Nephron (organoid): ENCODE data around the gene USP54.

Experiments
- H3K27ac Mint-ChIP-seq, 3 experiments: 2 replicates each; pipeline ENCODE4 v1.8.0; 2020; ENCODE audit warnings: mixed read lengths in 3 of 3, mild to moderate bottlenecking in 2 of 3, moderate library complexity in 1 of 3
- H3K27me3 Mint-ChIP-seq: 2 replicates; pipeline ENCODE4 v1.8.0; 2021; ENCODE audit warnings: low read depth, mild to moderate bottlenecking, moderate library complexity, mixed read lengths
- H3K36me3 Mint-ChIP-seq: 2 replicates; pipeline ENCODE4 v1.8.0; 2020; ENCODE audit warnings: low read depth, mixed read lengths
- H3K4me1 Mint-ChIP-seq: 2 replicates; pipeline ENCODE4 v1.8.0; 2020; ENCODE audit warnings: mixed read lengths
- H3K4me3 Mint-ChIP-seq, 3 experiments: 2 replicates each; pipeline ENCODE4 v1.8.0; 2020; ENCODE audit warnings: mild to moderate bottlenecking in 3 of 3, mixed read lengths in 3 of 3, moderate library complexity in 2 of 3
- H3K9me3 Mint-ChIP-seq: 2 replicates; pipeline ENCODE4 v1.8.0; 2020; ENCODE audit warnings: mixed read lengths
- TF ChIP-seq, protein P1 (sequence below), 3 experiments: fragments of 200-600 bp; sonication (generic); IDR thresholded peaks; one replicate each; pipeline ENCODE4 v1.5.0; 2021; ENCODE audit warnings: antibody characterized with exemption in 3 of 3; ENCODE audit not compliant: unreplicated experiment in 3 of 3

USP54 gene

DNA sequence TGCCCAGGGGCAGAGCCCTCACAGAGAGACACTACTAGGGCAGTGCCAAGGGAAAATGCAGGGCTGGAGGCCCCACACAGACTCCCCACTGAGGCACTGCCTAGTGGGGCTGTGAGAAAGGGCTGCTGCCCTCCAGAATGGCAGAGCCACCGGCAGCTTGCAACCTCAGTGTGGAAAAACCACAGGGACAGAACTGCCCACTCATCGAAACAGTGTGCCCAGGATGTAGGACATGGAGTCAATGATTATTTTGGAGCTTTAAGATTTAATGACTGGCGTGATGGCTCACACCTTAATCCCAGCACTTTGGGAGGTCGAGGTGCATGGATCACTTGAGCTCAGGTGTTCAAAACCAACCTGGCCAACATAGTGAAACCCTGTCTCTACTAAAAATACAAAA lies 130.2 kb downstream of the USP54 start:
- H3K27ac Mint-ChIP-seq, result no peak overlapping the region
- TF ChIP-seq, protein P1, sequence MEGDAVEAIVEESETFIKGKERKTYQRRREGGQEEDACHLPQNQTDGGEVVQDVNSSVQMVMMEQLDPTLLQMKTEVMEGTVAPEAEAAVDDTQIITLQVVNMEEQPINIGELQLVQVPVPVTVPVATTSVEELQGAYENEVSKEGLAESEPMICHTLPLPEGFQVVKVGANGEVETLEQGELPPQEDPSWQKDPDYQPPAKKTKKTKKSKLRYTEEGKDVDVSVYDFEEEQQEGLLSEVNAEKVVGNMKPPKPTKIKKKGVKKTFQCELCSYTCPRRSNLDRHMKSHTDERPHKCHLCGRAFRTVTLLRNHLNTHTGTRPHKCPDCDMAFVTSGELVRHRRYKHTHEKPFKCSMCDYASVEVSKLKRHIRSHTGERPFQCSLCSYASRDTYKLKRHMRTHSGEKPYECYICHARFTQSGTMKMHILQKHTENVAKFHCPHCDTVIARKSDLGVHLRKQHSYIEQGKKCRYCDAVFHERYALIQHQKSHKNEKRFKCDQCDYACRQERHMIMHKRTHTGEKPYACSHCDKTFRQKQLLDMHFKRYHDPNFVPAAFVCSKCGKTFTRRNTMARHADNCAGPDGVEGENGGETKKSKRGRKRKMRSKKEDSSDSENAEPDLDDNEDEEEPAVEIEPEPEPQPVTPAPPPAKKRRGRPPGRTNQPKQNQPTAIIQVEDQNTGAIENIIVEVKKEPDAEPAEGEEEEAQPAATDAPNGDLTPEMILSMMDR (IDR thresholded peaks at IDR 0.05; ENCODE audit: unreplicated experiment in 3 of 3), result no peak
- H3K27me3 Mint-ChIP-seq, result no peaks in the 10 kb centered on the region
- no peaks in the 10 kb centered on the region for H3K4me1 Mint-ChIP-seq
- no peaks in the 10 kb centered on the region for H3K9me3 Mint-ChIP-seq
- peaks cover 52% of the 10 kb centered on the region for H3K36me3 Mint-ChIP-seq
- H3K4me3 Mint-ChIP-seq, result no peak overlapping the region

DNA sequence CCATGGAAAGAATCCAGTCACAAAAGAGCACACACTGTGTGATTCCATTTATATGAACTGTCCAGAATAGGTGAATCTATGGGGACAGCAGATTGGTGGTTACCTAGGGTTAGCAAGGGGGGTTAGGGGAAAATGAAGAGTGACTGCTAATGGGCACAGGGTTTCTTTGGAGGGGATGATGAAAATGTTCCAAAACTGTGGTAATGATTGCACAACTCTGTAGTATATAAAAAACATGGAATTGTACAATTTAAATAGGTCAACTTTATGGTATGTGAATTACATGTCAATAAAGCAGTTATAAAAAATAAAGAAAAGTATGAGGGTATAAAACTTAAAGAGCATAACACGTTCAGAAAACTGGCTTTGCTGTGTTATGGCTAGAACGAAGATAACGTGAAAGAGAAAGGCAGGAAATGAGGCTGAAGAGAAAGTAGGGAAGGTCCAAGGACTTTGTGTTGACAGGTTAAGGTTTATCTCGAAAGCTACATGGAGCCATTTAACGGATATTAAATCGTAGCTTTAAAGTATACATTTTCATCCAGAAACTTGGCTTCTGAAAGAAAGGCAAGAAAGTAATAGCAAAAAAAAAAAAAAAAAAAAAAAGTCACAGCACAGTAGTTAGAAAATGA lies 131.3 kb downstream of the USP54 start:
- no peak overlapping the region for H3K4me3 Mint-ChIP-seq
- no peaks in the 10 kb centered on the region for H3K9me3 Mint-ChIP-seq
- no peaks in the 10 kb centered on the region for H3K4me1 Mint-ChIP-seq
- H3K27ac Mint-ChIP-seq, result no peak overlapping the region
- peaks cover 47% of the 10 kb centered on the region for H3K36me3 Mint-ChIP-seq
- TF ChIP-seq, protein P1 (IDR thresholded peaks at IDR 0.05; ENCODE audit: unreplicated experiment in 3 of 3), result no peak
- no peaks in the 10 kb centered on the region for H3K27me3 Mint-ChIP-seq

GRCh38 chr10:73456187-73456890 lies 134.8 kb downstream of the USP54 start:
- TF ChIP-seq, protein P1 (IDR thresholded peaks at IDR 0.05; ENCODE audit: unreplicated experiment in 3 of 3), result no peak
- Mint-ChIP-seq H3K27ac (no peak overlapping the region), H3K9me3 (no peaks in the 10 kb centered on the region), H3K4me3 (no peak overlapping the region), H3K36me3 (peaks cover 41% of the 10 kb centered on the region), H3K4me1 (no peaks in the 10 kb centered on the region), H3K27me3 (no peaks in the 10 kb centered on the region)

DNA sequence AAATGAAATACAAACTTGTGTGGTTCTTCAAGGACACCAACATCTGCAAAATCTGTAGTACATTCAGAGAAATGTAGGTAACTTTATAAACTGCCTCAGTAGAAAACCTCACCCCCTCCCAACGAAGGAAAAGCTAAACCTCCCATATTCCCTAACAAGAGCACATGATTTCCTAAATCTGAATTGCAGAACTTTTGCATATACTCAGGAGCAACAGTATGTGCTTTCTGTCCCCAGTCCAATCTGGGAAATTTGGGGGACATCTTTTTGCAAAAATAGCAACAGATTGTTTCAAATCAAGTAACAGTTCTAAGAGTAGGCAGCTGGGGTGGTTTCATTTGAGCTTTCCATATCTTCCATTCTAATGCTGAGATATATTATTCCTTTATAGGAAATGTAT lies 142.0 kb downstream of the USP54 start:
- Mint-ChIP-seq H3K27ac (no peak overlapping the region), H3K36me3 (peaks cover 37% of the 10 kb centered on the region), H3K4me1 (no peaks in the 10 kb centered on the region), H3K9me3 (no peaks in the 10 kb centered on the region), H3K27me3 (no peaks in the 10 kb centered on the region), H3K4me3 (no peak overlapping the region)
- TF ChIP-seq, protein P1 (IDR thresholded peaks at IDR 0.05; ENCODE audit: unreplicated experiment in 3 of 3), result no peak

GRCh38 chr10:73448384-73448783 lies 142.8 kb downstream of the USP54 start:
- H3K4me1 Mint-ChIP-seq, result no peaks in the 10 kb centered on the region
- peaks cover 35% of the 10 kb centered on the region for H3K36me3 Mint-ChIP-seq
- no peak overlapping the region for H3K4me3 Mint-ChIP-seq
- TF ChIP-seq, protein P1 (IDR thresholded peaks at IDR 0.05; ENCODE audit: unreplicated experiment in 3 of 3), result no peak
- H3K27me3 Mint-ChIP-seq, result no peaks in the 10 kb centered on the region
- H3K27ac Mint-ChIP-seq, result no peak overlapping the region
- H3K9me3 Mint-ChIP-seq, result no peaks in the 10 kb centered on the region
